Hematopoietic multipotent progenitor cell treated with erythropoietin and hydrocortisone succinate and interleukin-3 and kit ligand, for 6 days (in vitro differentiated cells): ENCODE results near the gene GDF2.
A peak's percentile ranks its signal among the peaks of the same experiment; 100 is the strongest.

Experiments
- DNase-seq: peaks from one replicate; pipeline ENCODE4 v3.0.0-alpha.2; 2015

GDF2 gene

GRCh38 chr10:47294057-47294456 is 28.2 kb upstream of the GDF2 start:
- DNase-seq = no peak

GRCh38 chr10:47294501-47294900 is 27.8 kb upstream of the GDF2 start:
- no peak for DNase-seq

GRCh38 chr10:47295411-47295810 is 26.8 kb upstream of the GDF2 start:
- no peak for DNase-seq

- DNase-seq = no peak
Observed at GRCh38 chr10:47296156-47296894, 25.9 kb upstream of the GDF2 start.

- no peak for DNase-seq
Observed at GRCh38 chr10:47296941-47297340, 25.3 kb upstream of the GDF2 start.

- no peak for DNase-seq
Observed at GRCh38 chr10:47297866-47298540, 24.3 kb upstream of the GDF2 start.

- DNase-seq = no peak
Observed at GRCh38 chr10:47298715-47299114, 23.5 kb upstream of the GDF2 start.

- DNase-seq = no peak
Observed at GRCh38 chr10:47299611-47300428, 22.4 kb upstream of the GDF2 start, which contains the start of gene GDF10. TSS of gene GDF10 (plus strand) at chr10:47300197. CDS start at chr10:47300652, 455 bp downstream.

GRCh38 chr10:47300429-47300931 is 21.8 kb upstream of the GDF2 start:
- no peak for DNase-seq

GRCh38 chr10:47301833-47302232 is 20.4 kb upstream of the GDF2 start:
- no peak for DNase-seq

- no peak for DNase-seq
Observed at GRCh38 chr10:47303105-47303504, 19.1 kb upstream of the GDF2 start.

GRCh38 chr10:47303866-47304265 is 18.4 kb upstream of the GDF2 start:
- DNase-seq = no peak

GRCh38 chr10:47305566-47305965 is 16.7 kb upstream of the GDF2 start:
- no peak for DNase-seq

- peak; percentile 91 for DNase-seq
Observed at GRCh38 chr10:47306387-47307210, 15.7 kb upstream of the GDF2 start.

- no peak for DNase-seq
Observed at GRCh38 chr10:47307381-47307780, 14.9 kb upstream of the GDF2 start.

GRCh38 chr10:47308775-47309174 is 13.5 kb upstream of the GDF2 start:
- no peak for DNase-seq

GRCh38 chr10:47309408-47310089 is 12.7 kb upstream of the GDF2 start:
- DNase-seq = peak; percentile 45

- no peak for DNase-seq
Observed at GRCh38 chr10:47310090-47310505, 12.2 kb upstream of the GDF2 start.

GRCh38 chr10:47311193-47311931 is 10.9 kb upstream of the GDF2 start:
- DNase-seq = peak; percentile 77

GRCh38 chr10:47311932-47312662 is 10.2 kb upstream of the GDF2 start:
- DNase-seq = peak; percentile 91

- no peak for DNase-seq
Observed at GRCh38 chr10:47312663-47312995, 9.6 kb upstream of the GDF2 start.
